ENCODE data around the gene PIGM.

The PIGM gene

GRCh38 chr1:159989581-159989980 is 42.2 kb downstream of the PIGM start:
- no peak for DNase-seq (ENCODE audit: low read depth in 2 of 2)

GRCh38 chr1:159988006-159988405 is 43.8 kb downstream of the PIGM start:
- no peak for DNase-seq (ENCODE audit: low read depth in 2 of 2)

DNA sequence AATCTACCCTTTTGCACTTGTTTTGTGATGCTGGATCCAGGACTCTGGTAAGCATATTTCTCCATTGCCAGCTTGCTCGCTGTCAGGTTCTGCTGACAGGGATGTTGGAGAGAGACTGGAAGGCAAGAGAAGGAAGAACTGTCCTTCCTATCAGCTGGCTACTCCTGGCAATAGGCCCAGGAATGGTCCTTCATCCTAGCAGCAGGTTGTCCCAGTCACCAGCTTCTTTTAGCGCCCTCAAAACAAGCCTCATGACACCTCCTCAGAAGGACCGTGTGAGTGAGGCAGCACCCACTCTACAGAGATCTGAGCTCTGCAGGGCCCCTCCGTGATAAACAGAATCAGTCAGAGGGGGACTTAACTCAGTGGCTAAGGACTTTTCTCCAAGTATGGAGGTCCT is 44.6 kb downstream of the PIGM start:
- no peak for DNase-seq (ENCODE audit: low read depth in 2 of 2)

- DNase-seq (ENCODE audit: low read depth in 2 of 2) = no peak
Observed at GRCh38 chr1:159986531-159986930, 45.3 kb downstream of the PIGM start.

DNA sequence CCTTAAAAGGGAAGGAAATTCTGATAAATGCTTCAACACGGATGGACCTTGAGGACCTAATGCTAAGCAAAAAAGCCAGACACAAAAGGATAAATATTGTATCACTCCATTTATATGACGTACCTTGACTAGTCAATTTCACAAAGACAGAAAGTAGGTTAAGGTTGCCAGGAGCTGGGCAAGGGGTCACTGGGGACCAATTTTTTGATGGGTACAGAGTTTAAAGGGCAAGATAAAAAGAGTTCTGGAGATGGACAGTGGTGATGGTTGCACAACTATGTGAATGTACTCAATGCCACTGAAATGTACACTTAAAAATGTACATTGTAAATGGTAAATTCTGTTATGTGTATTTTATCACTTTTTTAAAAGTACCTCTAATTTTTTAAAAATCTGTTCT is 45.7 kb downstream of the PIGM start:
- no peak for DNase-seq (ENCODE audit: low read depth in 2 of 2)

DNA sequence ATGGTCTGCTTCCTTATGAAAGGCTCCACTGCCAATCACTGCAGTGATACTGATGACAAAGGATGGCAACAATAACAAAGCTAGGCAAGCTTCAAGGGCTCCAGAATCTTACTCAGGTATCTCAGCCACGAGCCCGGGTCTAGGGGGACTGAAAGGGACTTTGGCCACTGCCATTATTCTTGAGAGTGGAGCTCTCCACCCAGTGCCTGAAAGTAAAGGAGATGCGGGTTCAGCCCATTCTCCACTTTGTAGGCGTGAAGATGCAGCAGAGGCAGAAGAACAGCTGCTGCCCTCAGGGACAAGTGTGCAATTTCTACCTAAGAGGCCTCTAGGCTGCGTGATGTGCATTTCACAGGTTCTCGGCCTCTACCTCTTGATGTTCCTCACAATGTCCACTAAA is 46.3 kb downstream of the PIGM start:
- no peak for DNase-seq (ENCODE audit: low read depth in 2 of 2)

- no peak for DNase-seq (ENCODE audit: low read depth in 2 of 2)
Observed at GRCh38 chr1:159983681-159984080, 48.1 kb downstream of the PIGM start.

- no peak for DNase-seq (ENCODE audit: low read depth in 2 of 2)
Observed at GRCh38 chr1:159982280-159982679, 49.5 kb downstream of the PIGM start.

GRCh38 chr1:159981351-159982055 is 50.3 kb downstream of the PIGM start:
- DNase-seq (ENCODE audit: low read depth in 2 of 2) = no peak

DNA sequence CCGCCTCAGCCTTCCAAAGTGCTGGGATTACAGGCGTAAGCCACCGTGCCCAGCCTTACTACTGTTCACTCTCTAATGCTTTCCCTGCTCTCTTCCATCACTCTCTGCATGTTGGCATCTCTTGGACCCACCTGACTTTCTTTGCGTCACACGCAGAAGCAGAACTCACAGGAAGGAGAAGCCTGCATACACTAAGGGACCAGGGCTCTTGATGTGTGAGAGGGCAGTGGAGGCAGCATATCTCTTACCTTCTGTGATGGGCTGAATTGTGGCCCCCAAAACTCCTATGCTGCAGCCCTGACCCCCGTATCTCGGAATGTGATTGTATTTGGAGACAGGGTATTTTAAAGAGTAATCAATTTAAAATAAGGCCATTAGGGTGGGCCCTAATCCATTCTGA is 51.0 kb downstream of the PIGM start:
- DNase-seq (ENCODE audit: low read depth in 2 of 2) = no peak

DNA sequence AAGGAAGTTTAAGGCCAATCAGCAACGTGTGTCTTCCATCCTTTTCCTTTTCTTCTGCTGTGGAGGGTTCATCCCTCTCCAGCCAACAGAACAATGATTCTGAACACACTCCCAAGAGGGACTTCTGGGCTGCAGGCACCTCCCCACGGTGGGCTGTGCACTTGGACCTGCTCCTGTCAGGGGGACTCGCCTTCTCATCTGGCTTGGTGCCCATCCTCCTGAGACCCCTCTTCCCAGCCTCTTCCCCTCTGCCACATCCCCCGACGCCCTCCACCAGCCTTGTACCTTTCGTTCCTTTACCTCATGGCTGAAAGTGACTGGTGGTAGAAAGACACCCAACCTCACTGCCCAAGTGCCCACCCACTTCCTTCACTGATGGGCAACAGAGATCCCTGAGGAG is 51.7 kb downstream of the PIGM start:
- DNase-seq (ENCODE audit: low read depth in 2 of 2) = no peak

- no peak for DNase-seq (ENCODE audit: low read depth in 2 of 2)
Observed at GRCh38 chr1:159979257-159979656, 52.5 kb downstream of the PIGM start.

GRCh38 chr1:159978107-159978398 is 53.7 kb downstream of the PIGM start:
- DNase-seq (ENCODE audit: low read depth in 2 of 2) = no peak

DNA sequence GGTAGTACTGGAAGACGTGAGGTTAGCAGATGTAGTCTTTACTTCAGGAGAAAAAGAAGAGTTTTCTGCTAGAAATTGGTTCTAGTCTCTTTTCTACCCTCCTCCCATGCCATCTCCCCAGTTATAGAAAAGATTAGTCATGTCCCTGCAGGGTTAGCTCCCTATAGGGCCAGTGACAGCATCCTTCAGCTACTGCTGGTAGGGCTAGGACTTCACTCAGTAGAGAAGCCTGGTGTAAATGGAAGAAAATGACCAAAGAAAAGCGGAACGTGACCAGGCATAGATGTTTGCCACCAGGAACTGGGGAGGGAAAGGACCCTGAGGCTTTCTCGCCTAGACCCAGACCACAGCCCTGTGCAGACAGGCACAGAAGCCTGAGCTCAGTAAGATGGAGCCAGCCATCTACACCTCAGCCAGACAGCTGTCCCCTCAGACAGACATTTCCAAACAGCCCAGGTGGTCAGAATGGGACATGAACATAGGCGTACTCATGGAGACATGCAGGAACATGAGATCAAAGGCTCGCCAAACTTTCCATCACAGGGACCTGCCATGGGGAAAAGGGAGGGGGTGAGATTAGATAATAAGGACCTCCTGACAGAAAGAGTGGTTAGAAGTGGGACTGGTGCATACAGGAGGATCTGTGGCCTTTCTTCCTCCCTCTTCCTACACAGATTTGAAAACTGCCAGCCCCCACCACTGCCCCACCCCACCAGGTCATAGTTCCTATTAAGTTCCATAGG is 54.3 kb downstream of the PIGM start:
- no peak for DNase-seq (ENCODE audit: low read depth in 2 of 2)
